ENCODE data around the gene NAA10. TPM values are rescaled to one million over a fixed set of nuclear protein-coding genes. Genes with fewer than 3 reads are reported as not detected.

Gene NAA10
- total RNA-seq, 4 donors from 2014 or later: 29.9 to 57.2 (median 47.4) TPM

GRCh38 chrX:153953892-153954557, 19.2 kb upstream of the NAA10 start:
- H3K4me1 ChIP-seq: peaks cover 0 to 9% (median 0%) of the 10 kb centered on the region in 4 donors
- DNase-seq: no peak
- peak overlapping the region; percentile 67 to 72 (median 70) for H3K27ac ChIP-seq
- no peaks in the 10 kb centered on the region for H3K9me3 ChIP-seq
- TF ChIP-seq POLR2A (IDR thresholded peaks at IDR 0.05): no peak
- no peak for TF ChIP-seq EP300 (IDR thresholded peaks at IDR 0.05; ENCODE audit: low read depth)
- TF ChIP-seq, protein P1, sequence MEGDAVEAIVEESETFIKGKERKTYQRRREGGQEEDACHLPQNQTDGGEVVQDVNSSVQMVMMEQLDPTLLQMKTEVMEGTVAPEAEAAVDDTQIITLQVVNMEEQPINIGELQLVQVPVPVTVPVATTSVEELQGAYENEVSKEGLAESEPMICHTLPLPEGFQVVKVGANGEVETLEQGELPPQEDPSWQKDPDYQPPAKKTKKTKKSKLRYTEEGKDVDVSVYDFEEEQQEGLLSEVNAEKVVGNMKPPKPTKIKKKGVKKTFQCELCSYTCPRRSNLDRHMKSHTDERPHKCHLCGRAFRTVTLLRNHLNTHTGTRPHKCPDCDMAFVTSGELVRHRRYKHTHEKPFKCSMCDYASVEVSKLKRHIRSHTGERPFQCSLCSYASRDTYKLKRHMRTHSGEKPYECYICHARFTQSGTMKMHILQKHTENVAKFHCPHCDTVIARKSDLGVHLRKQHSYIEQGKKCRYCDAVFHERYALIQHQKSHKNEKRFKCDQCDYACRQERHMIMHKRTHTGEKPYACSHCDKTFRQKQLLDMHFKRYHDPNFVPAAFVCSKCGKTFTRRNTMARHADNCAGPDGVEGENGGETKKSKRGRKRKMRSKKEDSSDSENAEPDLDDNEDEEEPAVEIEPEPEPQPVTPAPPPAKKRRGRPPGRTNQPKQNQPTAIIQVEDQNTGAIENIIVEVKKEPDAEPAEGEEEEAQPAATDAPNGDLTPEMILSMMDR (IDR thresholded peaks at IDR 0.05): no peak
- intact Hi-C loops (cut with DNase I; ENCODE audit: low total_unique reads): loop anchor here (5.0 kb wide), 1 partner anchor 187 kb away; no protein-coding TSS in a partner anchor
- H3K27me3 ChIP-seq: no peaks in the 10 kb centered on the region
- in situ Hi-C loops (cut with MboI; ENCODE audit: low pct_ligation_motif_present in 1 of 4, low pct_unique_long_range_greater_than_20kb in 1 of 4, low sequenced_read_pairs in 3 of 4): loop anchor here in 2 of 4 donors (25.0 kb wide), 2 partner anchors 192 to 583 kb away; partner anchors contain the start of genes G6PD (in 1 of the 2), IKBKG (in 1 of the 2) and PLXNB3 (in 1 of the 2)
- 80% methylated on average over 29 of the region's 33 CpGs; no CpG with 5 or more reads in 1 of the 2 donors for WGBS, 2 donors (ENCODE audit: low coverage in 1 of 2)
- H3K36me3 ChIP-seq: no peaks in the 10 kb centered on the region
- H3K4me3 ChIP-seq: peak overlapping the region in 1 of 4 donors; percentile 10

- Histone ChIP-seq H3K9me3 (no peaks in the 10 kb centered on the region), H3K4me3 (peak overlapping the region in 1 of 4 donors; percentile 10), H3K27me3 (no peaks in the 10 kb centered on the region), H3K4me1 (peaks cover 0 to 12% (median 0%) of the 10 kb centered on the region in 4 donors), H3K27ac (peak overlapping the region; percentile 67 to 72 (median 70)), H3K36me3 (no peaks in the 10 kb centered on the region)
- WGBS, 2 donors (ENCODE audit: low coverage in 1 of 2): 47% methylated on average over 32 of the region's 33 CpGs; no CpG with 5 or more reads in 1 of the 2 donors
- in situ Hi-C loops (cut with MboI; ENCODE audit: low pct_ligation_motif_present in 1 of 4, low pct_unique_long_range_greater_than_20kb in 1 of 4, low sequenced_read_pairs in 3 of 4): loop anchor here in 2 of 4 donors (25.0 kb wide), 2 partner anchors 191 to 584 kb away; partner anchors contain the start of genes G6PD (in 1 of the 2), IKBKG (in 1 of the 2) and PLXNB3 (in 1 of the 2)
- intact Hi-C loops (cut with DNase I; ENCODE audit: low total_unique reads): loop anchor here (5.0 kb wide), 1 partner anchor 186 kb away; no protein-coding TSS in a partner anchor
- TF ChIP-seq, protein P1 (IDR thresholded peaks at IDR 0.05): peak; percentile 89 to 100 (median 94)
- TF ChIP-seq POLR2AphosphoS5 (IDR thresholded peaks at IDR 0.05): peak; percentile 14 to 46 (median 23)
- no peak for TF ChIP-seq EP300 (IDR thresholded peaks at IDR 0.05; ENCODE audit: low read depth)
- TF ChIP-seq POLR2A (IDR thresholded peaks at IDR 0.05): no peak
- peak; percentile 81 for DNase-seq
Observed at GRCh38 chrX:153953342-153953830, 18.5 kb upstream of the NAA10 start.

- in situ Hi-C loops (cut with MboI; ENCODE audit: low pct_ligation_motif_present in 1 of 4, low pct_unique_long_range_greater_than_20kb in 1 of 4, low sequenced_read_pairs in 3 of 4) (loop anchor here in 2 of 4 donors (25.0 kb wide), 2 partner anchors 190 to 585 kb away; partner anchors contain the start of genes G6PD (in 1 of the 2), IKBKG (in 1 of the 2) and PLXNB3 (in 1 of the 2)), intact Hi-C loops (cut with DNase I; ENCODE audit: low total_unique reads) (loop anchor here (5.0 kb wide), 1 partner anchor 185 kb away; no protein-coding TSS in a partner anchor)
- no peak for DNase-seq
- Histone ChIP-seq H3K9me3 (no peaks in the 10 kb centered on the region), H3K4me1 (peaks cover 0 to 12% (median 0%) of the 10 kb centered on the region in 4 donors), H3K27ac (peak overlapping the region; percentile 67 to 72 (median 70)), H3K27me3 (no peaks in the 10 kb centered on the region), H3K36me3 (no peaks in the 10 kb centered on the region), H3K4me3 (no peak overlapping the region)
- WGBS, 2 donors (ENCODE audit: low coverage in 1 of 2): 88% methylated on average over 32 of the region's 32 CpGs; no CpG with 5 or more reads in 1 of the 2 donors
- no peak for TF ChIP-seq POLR2A (IDR thresholded peaks at IDR 0.05)
Observed at GRCh38 chrX:153952373-153953026, 17.7 kb upstream of the NAA10 start.

- no peaks in the 10 kb centered on the region for H3K27me3 ChIP-seq
- in situ Hi-C loops (cut with MboI; ENCODE audit: low pct_ligation_motif_present in 1 of 4, low pct_unique_long_range_greater_than_20kb in 1 of 4, low sequenced_read_pairs in 3 of 4) (loop anchor here in 2 of 4 donors (25.0 kb wide), 2 partner anchors 190 to 585 kb away; partner anchors contain the start of genes G6PD (in 1 of the 2), IKBKG (in 1 of the 2) and PLXNB3 (in 1 of the 2)), intact Hi-C loops (cut with DNase I; ENCODE audit: low total_unique reads) (loop anchor here (5.0 kb wide), 1 partner anchor 185 kb away; no protein-coding TSS in a partner anchor)
- TF ChIP-seq POLR2AphosphoS5 (IDR thresholded peaks at IDR 0.05): no peak
- TF ChIP-seq EP300 (IDR thresholded peaks at IDR 0.05; ENCODE audit: low read depth): no peak
- TF ChIP-seq, protein P1 (IDR thresholded peaks at IDR 0.05): no peak
- TF ChIP-seq POLR2A (IDR thresholded peaks at IDR 0.05): no peak
- no peaks in the 10 kb centered on the region for H3K36me3 ChIP-seq
- peaks cover 0 to 12% (median 0%) of the 10 kb centered on the region in 4 donors for H3K4me1 ChIP-seq
- no peak for DNase-seq
- no peak overlapping the region for H3K4me3 ChIP-seq
- no peaks in the 10 kb centered on the region for H3K9me3 ChIP-seq
- peak overlapping the region; percentile 67 to 72 (median 70) for H3K27ac ChIP-seq
- WGBS, 2 donors (ENCODE audit: low coverage in 1 of 2): 91% methylated on average over 26 of the region's 28 CpGs; no CpG with 5 or more reads in 1 of the 2 donors
Observed at GRCh38 chrX:153951683-153952372, 17.0 kb upstream of the NAA10 start.
